Measurements from ENCODE around the gene PINK1.

- TF ChIP-seq KDM5A (IDR thresholded peaks at IDR 0.05; ENCODE audit: borderline replicate concordance, low read length), result no peak
- TF ChIP-seq ETV5 (CRISPR knock-in tag; IDR thresholded peaks at IDR 0.05; ENCODE audit: borderline replicate concordance), result no peak
- no peak for TF ChIP-seq BRCA1 (CRISPR knock-in tag; IDR thresholded peaks at IDR 0.05)
- TF ChIP-seq FOXK2 (IDR thresholded peaks at IDR 0.05), result no peak
- TF ChIP-seq TAF1 (CRISPR knock-in tag; IDR thresholded peaks at IDR 0.05), result no peak
- no peak for TF ChIP-seq ASH2L (IDR thresholded peaks at IDR 0.05; ENCODE audit: insufficient read length, low read depth, low read length)
Measured at GRCh38 chr1:20609541-20609940, 23.7 kb upstream of the PINK1 start.

Data from HepG2 (cell line).